ENCODE results near the gene IFITM10.
A peak's percentile ranks its signal among the peaks of the same experiment; 100 is the strongest.
"Not testable (repeated sequence)": the region's sequence is repeated elsewhere in the genome, so short reads cannot be mapped to it uniquely, and the experiment has no call there.

The IFITM10 gene

GRCh38 chr11:1779034-1779805 lies 28.8 kb upstream of the IFITM10 start:
- DNase-seq, result no peak
- in situ Hi-C loops (cut with MboI; ENCODE audit: low pct_unique_long_range_greater_than_20kb, low sequenced_read_pairs), result no loop called here

GRCh38 chr11:1778141-1778911 lies 27.9 kb upstream of the IFITM10 start:
- DNase-seq, result no peak
- in situ Hi-C loops (cut with MboI; ENCODE audit: low pct_unique_long_range_greater_than_20kb, low sequenced_read_pairs), result no loop called here

- in situ Hi-C loops (cut with MboI; ENCODE audit: low pct_unique_long_range_greater_than_20kb, low sequenced_read_pairs), result no loop called here
- DNase-seq, result no peak
These were observed 27.3 kb upstream of the IFITM10 start for GRCh38 chr11:1777737-1778136.

- in situ Hi-C loops (cut with MboI; ENCODE audit: low pct_unique_long_range_greater_than_20kb, low sequenced_read_pairs), result no loop called here
- no peak for DNase-seq
These were observed 26.7 kb upstream of the IFITM10 start for GRCh38 chr11:1776944-1777715.

GRCh38 chr11:1776331-1776851 lies 26.0 kb upstream of the IFITM10 start:
- in situ Hi-C loops (cut with MboI; ENCODE audit: low pct_unique_long_range_greater_than_20kb, low sequenced_read_pairs), result no loop called here
- DNase-seq, result no peak

- in situ Hi-C loops (cut with MboI; ENCODE audit: low pct_unique_long_range_greater_than_20kb, low sequenced_read_pairs), result no loop called here
These were observed 24.5 kb upstream of the IFITM10 start for GRCh38 chr11:1774886-1775285.

GRCh38 chr11:1773994-1774550 lies 23.7 kb upstream of the IFITM10 start:
- in situ Hi-C loops (cut with MboI; ENCODE audit: low pct_unique_long_range_greater_than_20kb, low sequenced_read_pairs), result no loop called here
- DNase-seq, result no peak

More at GRCh38 chr11:1774886-1775285, 24.5 kb upstream of the IFITM10 start:
- DNase-seq, result no peak

GRCh38 chr11:1773131-1773993 lies 23.0 kb upstream of the IFITM10 start:
- in situ Hi-C loops (cut with MboI; ENCODE audit: low pct_unique_long_range_greater_than_20kb, low sequenced_read_pairs), result no loop called here
- DNase-seq, result no peak

GRCh38 chr11:1772270-1773130 lies 22.1 kb upstream of the IFITM10 start:
- DNase-seq, result peak; percentile 90

GRCh38 chr11:1771700-1772099 lies 21.3 kb upstream of the IFITM10 start:
- DNase-seq, result no peak
- in situ Hi-C loops (cut with MboI; ENCODE audit: low pct_unique_long_range_greater_than_20kb, low sequenced_read_pairs), result no loop called here

More at GRCh38 chr11:1772270-1773130, 22.1 kb upstream of the IFITM10 start:
- in situ Hi-C loops (cut with MboI; ENCODE audit: low pct_unique_long_range_greater_than_20kb, low sequenced_read_pairs), result no loop called here

- in situ Hi-C loops (cut with MboI; ENCODE audit: low pct_unique_long_range_greater_than_20kb, low sequenced_read_pairs), result no loop called here
- DNase-seq, result no peak
These were observed 20.9 kb upstream of the IFITM10 start for GRCh38 chr11:1771273-1771672.

GRCh38 chr11:1770528-1770927 lies 20.1 kb upstream of the IFITM10 start:
- no peak for DNase-seq
- in situ Hi-C loops (cut with MboI; ENCODE audit: low pct_unique_long_range_greater_than_20kb, low sequenced_read_pairs), result no loop called here

- in situ Hi-C loops (cut with MboI; ENCODE audit: low pct_unique_long_range_greater_than_20kb, low sequenced_read_pairs), result no loop called here
- DNase-seq, result no peak
These were observed 19.7 kb upstream of the IFITM10 start for GRCh38 chr11:1770061-1770460.

GRCh38 chr11:1769304-1769936 lies 19.0 kb upstream of the IFITM10 start:
- in situ Hi-C loops (cut with MboI; ENCODE audit: low pct_unique_long_range_greater_than_20kb, low sequenced_read_pairs); DNase-seq: not testable (repeated sequence)

- DNase-seq, result no peak
- in situ Hi-C loops (cut with MboI; ENCODE audit: low pct_unique_long_range_greater_than_20kb, low sequenced_read_pairs), result no loop called here
These were observed 17.7 kb upstream of the IFITM10 start for GRCh38 chr11:1768141-1768469.

- in situ Hi-C loops (cut with MboI; ENCODE audit: low pct_unique_long_range_greater_than_20kb, low sequenced_read_pairs), result no loop called here
- no peak for DNase-seq
These were observed 17.2 kb upstream of the IFITM10 start for GRCh38 chr11:1767399-1768140.

Measured in KBM-7 (cell line).